HG02623 (cell line): Measurements from ENCODE around the gene SKAP1.
A peak's percentile ranks its signal among the peaks of the same experiment; 100 is the strongest.

Experiments used
- ATAC-seq: cut with Tn5 transposase; IDR thresholded peaks from one replicate; pipeline ENCODE4 v1.9.1; 2021; ENCODE audit warnings: moderate library complexity; ENCODE audit not compliant: unreplicated experiment

Gene SKAP1

GRCh38 chr17:48429638-48430586 lies at the start of gene SKAP1:
SKAP1 (minus strand) TSS chr17:48430214.
- ATAC-seq = peak; percentile 57

GRCh38 chr17:48479014-48479402 lies 49.0 kb upstream of the SKAP1 start:
- no peak for ATAC-seq

- peak; percentile 86 for ATAC-seq
Observed at GRCh38 chr17:48478224-48479013, 48.4 kb upstream of the SKAP1 start.

GRCh38 chr17:48477221-48477620 lies 47.2 kb upstream of the SKAP1 start:
- ATAC-seq = no peak

GRCh38 chr17:48472411-48473281 lies 42.6 kb upstream of the SKAP1 start:
- ATAC-seq = no peak

- ATAC-seq = no peak
Observed at GRCh38 chr17:48471817-48472410, 41.9 kb upstream of the SKAP1 start.

- no peak for ATAC-seq
Observed at GRCh38 chr17:48470388-48471034, 40.5 kb upstream of the SKAP1 start.

- ATAC-seq = no peak
Observed at GRCh38 chr17:48469227-48469626, 39.2 kb upstream of the SKAP1 start.

GRCh38 chr17:48468299-48468698 lies 38.3 kb upstream of the SKAP1 start:
- ATAC-seq = no peak

- ATAC-seq = no peak
Observed at GRCh38 chr17:48465884-48466283, 35.9 kb upstream of the SKAP1 start.

GRCh38 chr17:48463526-48463925 lies 33.5 kb upstream of the SKAP1 start:
- ATAC-seq = no peak

GRCh38 chr17:48462946-48463345 lies 32.9 kb upstream of the SKAP1 start:
- no peak for ATAC-seq

- no peak for ATAC-seq
Observed at GRCh38 chr17:48460052-48460451, 30.0 kb upstream of the SKAP1 start.

- ATAC-seq = no peak
Observed at GRCh38 chr17:48459070-48459844, 29.2 kb upstream of the SKAP1 start.

- ATAC-seq = peak; percentile 55
Observed at GRCh38 chr17:48457080-48457836, 27.2 kb upstream of the SKAP1 start.

- ATAC-seq = no peak
Observed at GRCh38 chr17:48456589-48456988, 26.6 kb upstream of the SKAP1 start.

GRCh38 chr17:48455791-48456190 lies 25.8 kb upstream of the SKAP1 start:
- ATAC-seq = no peak

GRCh38 chr17:48453447-48453846 lies 23.4 kb upstream of the SKAP1 start:
- no peak for ATAC-seq

- no peak for ATAC-seq
Observed at GRCh38 chr17:48451489-48451888, 21.5 kb upstream of the SKAP1 start.
